Measurements from ENCODE around the gene HOXD10. TPM values are rescaled to one million over a fixed set of nuclear protein-coding genes. Genes with fewer than 3 reads are reported as not detected.

Gene HOXD10
- total and polyA plus RNA-seq, 2 of the 13 experiments (the other 11 are each of a cell fraction or from before 2014, with no cell fraction given) = not detected

DNA sequence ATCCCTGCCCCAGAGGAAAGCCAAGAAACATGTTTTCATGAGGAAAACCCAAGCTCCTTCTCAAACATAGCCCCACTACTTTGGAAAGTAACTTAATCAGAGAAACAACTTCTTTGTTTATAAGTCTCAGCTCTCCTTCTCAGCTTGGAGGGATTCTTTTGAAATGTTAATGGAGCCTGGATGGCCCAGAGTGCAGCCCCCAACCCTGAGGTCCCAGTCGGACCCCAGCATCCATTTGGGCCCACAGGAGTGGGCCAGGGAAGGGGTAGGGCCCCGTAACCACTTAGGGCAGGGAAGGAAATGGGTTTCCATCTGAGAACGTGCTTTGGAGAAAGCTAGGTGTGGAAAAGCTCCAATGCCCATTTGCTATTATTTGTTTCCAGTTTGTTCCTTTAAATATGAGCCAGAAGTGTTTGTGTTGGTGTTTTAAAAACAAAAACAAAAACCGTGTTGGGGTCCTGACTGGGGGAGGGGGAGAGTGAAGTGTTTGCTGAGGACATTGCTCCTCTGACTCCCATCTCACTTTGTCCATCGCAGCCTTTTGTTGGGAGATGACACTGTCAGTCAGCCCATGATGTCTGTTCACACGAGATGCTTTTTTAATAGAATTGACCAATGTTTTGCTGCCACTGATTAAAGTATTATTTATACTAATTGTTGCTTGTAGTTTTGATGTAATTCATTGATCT lies 38.9 kb downstream of the HOXD10 start:
- peaks cover 33% of the 10 kb centered on the region for H3K4me1 ChIP-seq (ENCODE audit: insufficient read depth, low read length)
- 17% methylated on average over 6 of the region's 6 CpGs for WGBS (ENCODE audit: low lambda C conversion rate)
- no TSS peak for BruUV-seq (replicated peaks)
- H2AFZ ChIP-seq (ENCODE audit: low read length) = no peak overlapping the region
- intact Hi-C loops (cut with micrococcal nuclease; ENCODE audit: unreplicated experiment) = no loop called here
- DNase-seq (ENCODE audit: low spot score) = no peak
- no peak for ATAC-seq
- CTCF ChIA-PET (ENCODE audit: low intra/inter-chr PET ratio, low total read pairs) = no interaction called here
- in situ Hi-C loops (cut with HindIII; ENCODE audit: extremely low pct_ligation_motif_present, low pct_unique_long_range_greater_than_20kb) = no loop called here
- no peaks in the 10 kb centered on the region for H3K9me3 ChIP-seq (ENCODE audit: low read length)
- H3K79me2 ChIP-seq (ENCODE audit: insufficient read depth, low read length) = no peaks in the 10 kb centered on the region
- no peak overlapping the region for H3K4me2 ChIP-seq (ENCODE audit: low read depth, low read length)
- H4K20me1 ChIP-seq (ENCODE audit: insufficient read depth, low read length) = no peaks in the 10 kb centered on the region
- H3K4me3 ChIP-seq (replicated peaks in 1 of 3; ENCODE audit: insufficient read depth in 1 of 3, low read depth in 2 of 3, low read length in 3 of 3) = no peak overlapping the region
- H3K27me3 ChIP-seq (ENCODE audit: control insufficient read depth in 1 of 2, insufficient read depth in 2 of 2, low read length in 2 of 2) = peaks cover 14 to 93% of the 10 kb centered on the region in 2 experiments
- POLR2A ChIA-PET = no interaction called here
- FAIRE-seq = no peak
- H3K9ac ChIP-seq (ENCODE audit: insufficient read depth, low read depth, low read length) = no peak overlapping the region
- H3K36me3 ChIP-seq (replicated peaks in 1 of 2; ENCODE audit: control insufficient read depth in 1 of 2, insufficient read depth in 2 of 2, low read length in 2 of 2) = no peaks in the 10 kb centered on the region
- no peak overlapping the region for H3K27ac ChIP-seq (ENCODE audit: extremely low read length, insufficient read depth, low read length)
- no peak for TF ChIP-seq ZNF780A (CRISPR knock-in tag; IDR thresholded peaks at IDR 0.05)
- no peak for TF ChIP-seq ETV6 (CRISPR knock-in tag; conservative IDR thresholded peaks at IDR 0.05)
- no peak for TF ChIP-seq KLF15 (CRISPR knock-in tag; IDR thresholded peaks at IDR 0.05; ENCODE audit: borderline replicate concordance)
- TF ChIP-seq TFDP2 (CRISPR knock-in tag; IDR thresholded peaks at IDR 0.05) = no peak
- no peak for TF ChIP-seq ZNF605 (CRISPR knock-in tag; IDR thresholded peaks at IDR 0.05)
- no peak for TF ChIP-seq ZSCAN12 (CRISPR knock-in tag; IDR thresholded peaks at IDR 0.05)
- TF ChIP-seq MYNN (CRISPR knock-in tag; IDR thresholded peaks at IDR 0.05; ENCODE audit: low read depth) = no peak
- TF ChIP-seq SIX4 (CRISPR knock-in tag; IDR thresholded peaks at IDR 0.05) = no peak
- no peak for TF ChIP-seq ZBTB39 (CRISPR knock-in tag; IDR thresholded peaks at IDR 0.05)
- TF ChIP-seq ZNF609 (CRISPR knock-in tag; IDR thresholded peaks at IDR 0.05; ENCODE audit: borderline replicate concordance) = no peak
- no peak for TF ChIP-seq ZNF891 (CRISPR knock-in tag; IDR thresholded peaks at IDR 0.05)
- TF ChIP-seq, protein P1, sequence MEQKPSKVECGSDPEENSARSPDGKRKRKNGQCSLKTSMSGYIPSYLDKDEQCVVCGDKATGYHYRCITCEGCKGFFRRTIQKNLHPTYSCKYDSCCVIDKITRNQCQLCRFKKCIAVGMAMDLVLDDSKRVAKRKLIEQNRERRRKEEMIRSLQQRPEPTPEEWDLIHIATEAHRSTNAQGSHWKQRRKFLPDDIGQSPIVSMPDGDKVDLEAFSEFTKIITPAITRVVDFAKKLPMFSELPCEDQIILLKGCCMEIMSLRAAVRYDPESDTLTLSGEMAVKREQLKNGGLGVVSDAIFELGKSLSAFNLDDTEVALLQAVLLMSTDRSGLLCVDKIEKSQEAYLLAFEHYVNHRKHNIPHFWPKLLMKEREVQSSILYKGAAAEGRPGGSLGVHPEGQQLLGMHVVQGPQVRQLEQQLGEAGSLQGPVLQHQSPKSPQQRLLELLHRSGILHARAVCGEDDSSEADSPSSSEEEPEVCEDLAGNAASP (CRISPR knock-in tag; IDR thresholded peaks at IDR 0.05; ENCODE audit: borderline replicate concordance) = no peak
- no peak for TF ChIP-seq ZEB1 (IDR thresholded peaks at IDR 0.05; ENCODE audit: insufficient replicate concordance, low read depth)
- no peak for TF ChIP-seq KLF6 (CRISPR knock-in tag; IDR thresholded peaks at IDR 0.05)
- no peak for TF ChIP-seq ZNF652 (CRISPR knock-in tag; IDR thresholded peaks at IDR 0.05; ENCODE audit: borderline replicate concordance, low read depth)
- TF ChIP-seq TBP (CRISPR knock-in tag; IDR thresholded peaks at IDR 0.05) = no peak

All from HepG2 (cell line).